ENCODE results near the gene PTPN14. TPM values are rescaled to one million over a fixed set of nuclear protein-coding genes. Genes with fewer than 3 reads are reported as not detected.
"Not testable (repeated sequence)": the region's sequence is repeated elsewhere in the genome, so short reads cannot be mapped to it uniquely, and the experiment has no call there.

The PTPN14 gene
- polyA plus RNA-seq, 1 donor: 14.1 TPM

DNA sequence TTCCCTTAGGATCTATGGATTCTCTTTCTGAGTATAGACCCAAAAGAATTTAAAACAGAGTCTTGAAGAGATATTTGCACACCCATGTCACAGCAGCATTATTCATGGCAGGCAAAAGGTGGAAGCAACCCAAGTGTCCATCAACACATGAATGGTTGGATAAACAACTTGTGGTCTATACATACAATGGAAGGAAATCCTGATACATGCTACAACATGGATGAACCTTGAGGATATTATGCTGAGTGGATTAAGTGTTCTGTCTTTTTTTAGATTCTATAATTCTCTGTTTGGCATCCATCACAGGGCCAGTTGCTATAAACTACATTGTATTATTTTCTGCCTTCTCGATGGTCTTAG is 39.8 kb downstream of the PTPN14 start:
- no peak for DNase-seq (ENCODE audit: low read depth)

DNA sequence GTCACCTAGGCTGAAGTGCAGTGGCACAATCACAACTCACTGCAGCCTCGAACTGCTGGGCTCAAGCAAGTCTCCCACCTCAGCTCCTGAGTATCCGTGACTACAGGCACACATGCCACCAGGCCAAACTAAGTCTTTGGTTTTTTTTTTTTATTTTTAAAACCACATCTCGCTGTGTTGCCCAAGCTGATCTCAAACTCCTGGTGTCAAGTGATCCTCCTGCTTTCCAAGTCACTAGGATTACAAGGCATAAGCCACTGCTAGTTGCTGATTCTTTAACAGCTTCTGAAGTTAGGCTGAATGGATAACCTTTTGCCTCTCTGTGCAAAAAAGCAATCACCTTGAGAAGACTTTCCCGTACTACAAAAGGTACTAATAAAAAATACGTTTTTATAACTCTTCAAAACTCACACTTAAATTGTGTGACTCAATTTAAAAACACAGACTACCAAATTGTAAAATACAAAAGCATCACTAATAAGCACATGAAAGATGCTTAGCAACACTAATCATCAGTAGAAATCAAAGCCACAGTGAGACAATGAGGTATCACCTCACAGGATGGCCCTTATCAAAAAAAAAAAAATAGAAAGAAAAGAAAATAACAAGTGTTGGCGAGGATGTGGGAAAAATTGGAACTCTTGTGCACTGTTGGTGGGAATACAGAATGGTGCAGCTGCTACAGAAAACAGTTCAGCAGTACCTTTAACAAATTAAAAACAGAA is 40.3 kb downstream of the PTPN14 start:
- DNase-seq (ENCODE audit: low read depth): no peak

GRCh38 chr1:214510477-214510876 is 40.9 kb downstream of the PTPN14 start:
- no peak for DNase-seq (ENCODE audit: low read depth)

GRCh38 chr1:214509622-214510021 is 41.8 kb downstream of the PTPN14 start:
- not testable (repeated sequence) for DNase-seq (ENCODE audit: low read depth)

DNA sequence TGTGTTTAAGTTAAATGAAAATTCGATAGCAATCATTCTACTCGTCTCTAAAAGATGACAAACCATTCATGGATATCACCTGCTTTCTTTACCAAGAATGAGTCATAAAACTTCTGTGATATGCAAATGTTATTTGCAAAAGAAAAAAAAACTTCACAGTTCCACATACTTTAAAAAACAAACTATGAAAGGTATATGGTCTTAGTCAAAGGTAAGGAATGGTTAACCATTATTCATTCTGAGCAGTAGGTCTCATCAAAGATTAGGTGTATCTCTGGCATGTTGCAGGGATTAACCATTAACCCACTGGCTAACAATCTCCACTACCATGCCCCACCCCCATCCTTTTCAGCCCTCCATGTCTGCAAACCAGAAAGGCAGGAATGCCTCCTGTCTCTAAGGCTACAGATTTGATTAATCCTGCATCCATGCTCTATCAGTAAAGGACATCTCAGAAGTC is 44.4 kb downstream of the PTPN14 start:
- DNase-seq (ENCODE audit: low read depth): no peak

DNA sequence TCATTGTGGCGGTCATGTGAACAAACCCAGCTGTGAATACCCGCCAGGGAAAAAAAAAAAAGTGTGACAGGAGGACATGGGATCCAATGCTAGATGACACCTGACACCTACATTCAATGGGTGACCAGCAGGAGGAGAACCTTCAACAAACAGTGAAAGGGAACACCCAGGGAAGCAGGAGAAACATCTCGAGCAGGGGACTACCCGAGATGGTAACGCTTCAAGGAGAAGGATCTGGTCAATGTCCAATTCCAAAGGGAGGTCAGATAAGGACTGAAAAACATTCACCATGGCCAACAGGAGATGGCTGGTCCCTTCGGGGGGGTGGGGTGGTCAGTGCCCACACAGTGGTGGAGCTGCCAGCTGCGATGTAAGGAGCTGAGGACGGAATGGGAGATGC is 46.3 kb downstream of the PTPN14 start:
- DNase-seq (ENCODE audit: low read depth): no peak

DNA sequence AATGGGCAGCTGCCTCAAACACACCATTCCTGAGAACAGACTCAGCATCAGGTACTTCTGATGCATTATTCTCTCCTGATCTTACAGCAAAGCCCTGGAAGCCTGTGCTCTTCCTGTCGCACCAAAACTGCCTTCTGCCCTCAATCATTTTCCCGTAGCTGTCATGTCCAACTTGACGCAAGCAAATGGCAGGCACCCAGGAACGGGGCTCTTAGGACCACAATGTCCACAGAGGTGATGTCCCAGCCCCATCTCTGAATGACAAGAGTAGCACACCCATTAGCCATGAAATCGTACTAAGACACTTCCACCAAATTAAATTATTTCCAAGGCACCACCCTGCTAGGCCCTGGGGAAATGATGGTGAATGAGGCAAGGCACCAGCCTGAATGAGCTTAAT is 47.1 kb downstream of the PTPN14 start:
- no peak for DNase-seq (ENCODE audit: low read depth)

GRCh38 chr1:214503553-214503952 is 47.8 kb downstream of the PTPN14 start:
- DNase-seq (ENCODE audit: low read depth): no peak

- DNase-seq (ENCODE audit: low read depth): no peak
Observed at GRCh38 chr1:214500340-214501055, 50.9 kb downstream of the PTPN14 start.

- no peak for DNase-seq (ENCODE audit: low read depth)
Observed at GRCh38 chr1:214499732-214500131, 51.7 kb downstream of the PTPN14 start.

GRCh38 chr1:214498021-214498420 is 53.4 kb downstream of the PTPN14 start:
- no peak for DNase-seq (ENCODE audit: low read depth)

- DNase-seq (ENCODE audit: low read depth): no peak
Observed at GRCh38 chr1:214496126-214496525, 55.3 kb downstream of the PTPN14 start.

GRCh38 chr1:214494706-214495105 is 56.7 kb downstream of the PTPN14 start:
- no peak for DNase-seq (ENCODE audit: low read depth)

GRCh38 chr1:214494179-214494578 is 57.2 kb downstream of the PTPN14 start:
- DNase-seq (ENCODE audit: low read depth): not testable (repeated sequence)

GRCh38 chr1:214493126-214493796 is 58.1 kb downstream of the PTPN14 start:
- no peak for DNase-seq (ENCODE audit: low read depth)

GRCh38 chr1:214492401-214493075 is 58.9 kb downstream of the PTPN14 start:
- no peak for DNase-seq (ENCODE audit: low read depth)

GRCh38 chr1:214491468-214492146 is 59.8 kb downstream of the PTPN14 start:
- no peak for DNase-seq (ENCODE audit: low read depth)

DNA sequence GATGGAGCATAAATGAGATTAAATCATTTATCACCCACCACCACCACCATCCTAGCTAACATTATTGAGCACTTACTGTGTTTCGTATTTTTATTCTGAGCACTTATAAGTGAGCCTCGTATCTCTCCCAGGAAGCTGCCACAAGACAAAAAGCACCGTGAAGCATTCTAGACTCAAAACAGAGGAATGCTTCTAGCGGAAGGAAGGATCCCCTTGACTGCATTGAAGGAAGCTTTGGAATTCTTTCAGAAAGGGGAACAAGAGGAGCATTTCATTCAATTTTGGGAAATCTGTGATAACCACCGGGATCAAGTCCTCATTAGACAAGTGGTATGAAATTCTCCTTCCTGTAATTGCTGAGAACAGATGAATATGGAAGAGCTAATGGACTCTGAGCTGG is 66.3 kb downstream of the PTPN14 start:
- no peak for DNase-seq (ENCODE audit: low read depth)

DNA sequence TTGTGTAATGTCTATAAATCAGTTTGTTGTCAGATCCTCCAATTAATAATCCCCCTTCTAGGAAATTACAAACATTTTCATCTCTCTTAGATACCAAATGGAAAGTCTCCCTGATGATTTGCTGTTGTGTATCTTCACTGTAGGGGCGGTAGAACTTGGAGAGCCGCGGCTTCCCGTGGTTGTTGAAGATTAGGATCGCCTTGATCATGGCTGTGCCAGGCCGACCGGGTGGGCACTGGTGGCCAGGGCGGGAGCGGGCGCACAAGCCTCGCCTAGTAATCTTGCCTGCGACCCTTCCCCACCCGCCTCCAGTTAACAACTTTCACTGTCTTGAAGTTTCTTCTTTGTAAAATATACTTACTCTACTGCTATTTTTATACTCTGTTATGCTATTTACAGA is 68.2 kb downstream of the PTPN14 start:
- DNase-seq (ENCODE audit: low read depth): not testable (repeated sequence)

DNA sequence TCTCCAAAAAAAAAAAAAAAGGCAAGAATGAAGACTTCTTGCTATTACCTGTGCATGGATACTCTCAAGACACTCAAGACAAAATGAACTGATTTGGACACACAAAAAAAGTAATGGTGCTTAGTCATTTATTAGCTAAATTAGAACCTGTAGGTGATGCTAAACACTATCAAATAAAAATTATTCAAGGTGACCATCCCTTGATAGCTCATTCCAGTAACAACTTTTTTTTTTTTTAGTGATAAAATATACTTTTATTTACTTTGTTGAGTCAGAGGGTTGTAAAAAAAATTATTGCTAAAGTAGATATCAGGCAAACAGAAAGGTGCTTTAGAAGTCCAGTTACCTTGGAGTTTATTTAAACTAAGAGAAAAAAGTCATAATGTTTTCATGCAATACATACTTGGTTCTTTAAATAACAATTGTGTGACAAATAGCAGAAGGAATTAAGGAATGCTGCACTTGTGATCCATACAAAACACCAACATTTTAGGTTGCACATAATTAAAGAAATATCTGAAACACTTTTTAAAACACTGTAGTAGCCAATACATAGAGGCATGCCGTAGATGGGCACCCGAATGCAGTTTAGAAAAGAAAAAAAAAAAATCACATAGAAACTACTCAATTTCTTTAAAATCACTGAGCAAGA is 69.3 kb downstream of the PTPN14 start:
- not testable (repeated sequence) for DNase-seq (ENCODE audit: low read depth)
